ENCODE results near the gene FCHSD2.
"Not testable (repeated sequence)": the region's sequence is repeated elsewhere in the genome, so short reads cannot be mapped to it uniquely, and the experiment has no call there.

FCHSD2 gene

GRCh38 chr11:72813740-72814285, 328.3 kb downstream of the FCHSD2 start:
- no peak for DNase-seq

- DNase-seq: no peak
Observed at GRCh38 chr11:72812967-72813739, 329.0 kb downstream of the FCHSD2 start.

- DNase-seq: no peak
Observed at GRCh38 chr11:72812604-72812966, 329.5 kb downstream of the FCHSD2 start.

GRCh38 chr11:72811686-72812085, 330.4 kb downstream of the FCHSD2 start:
- DNase-seq: not testable (repeated sequence)

DNA sequence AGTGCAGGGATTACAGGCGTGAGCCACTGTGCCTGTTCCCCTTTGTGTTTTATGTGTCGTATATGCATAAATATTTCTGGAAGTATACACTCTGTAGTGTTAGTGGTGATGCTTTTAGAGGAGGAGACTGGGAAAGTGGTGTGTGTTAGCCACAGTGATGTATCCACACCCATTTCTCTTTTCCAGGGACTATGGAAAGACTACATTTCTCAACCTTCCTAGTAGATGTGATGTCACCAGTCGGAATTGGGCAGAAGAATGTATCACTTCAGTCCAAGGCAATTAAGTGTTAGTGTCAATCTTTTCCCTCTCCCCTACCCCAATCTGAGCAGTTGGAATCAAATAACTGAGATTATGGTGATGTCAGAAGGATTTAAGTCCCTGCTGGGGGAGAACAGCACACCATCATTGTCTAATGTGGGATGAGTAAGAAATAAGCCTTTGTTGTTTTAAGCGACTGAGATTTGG, 333.8 kb downstream of the FCHSD2 start:
- no peak for DNase-seq

DNA sequence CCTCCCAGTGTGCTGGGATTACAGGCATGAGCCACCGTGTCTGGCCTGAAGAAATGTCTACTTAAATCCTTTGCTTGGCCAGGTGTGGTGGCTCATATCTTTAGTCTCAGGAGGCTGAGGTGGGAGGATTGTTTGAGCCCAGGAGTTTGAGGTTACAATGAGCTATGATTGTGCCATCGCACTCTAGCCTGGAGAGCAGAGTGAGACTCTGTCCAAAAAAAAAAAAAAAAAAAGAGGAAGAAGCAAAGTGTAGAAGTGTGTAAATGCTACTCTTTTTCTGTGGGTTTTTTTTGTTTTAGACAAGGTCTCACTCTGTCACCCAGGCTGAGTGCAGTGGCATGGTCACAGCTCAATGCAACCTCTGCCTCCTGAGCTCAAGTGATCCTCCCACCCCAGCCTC, 334.3 kb downstream of the FCHSD2 start:
- DNase-seq: peak; percentile 46

GRCh38 chr11:72807021-72807693, 335.0 kb downstream of the FCHSD2 start:
- peak; percentile 83 for DNase-seq

- DNase-seq: not testable (repeated sequence)
Observed at GRCh38 chr11:72806378-72806777, 335.7 kb downstream of the FCHSD2 start.

GRCh38 chr11:72805216-72805615, 336.9 kb downstream of the FCHSD2 start:
- DNase-seq: peak; percentile 26

GRCh38 chr11:72802822-72803221, 339.3 kb downstream of the FCHSD2 start:
- no peak for DNase-seq

GRCh38 chr11:72799441-72799840, 342.7 kb downstream of the FCHSD2 start:
- no peak for DNase-seq

DNA sequence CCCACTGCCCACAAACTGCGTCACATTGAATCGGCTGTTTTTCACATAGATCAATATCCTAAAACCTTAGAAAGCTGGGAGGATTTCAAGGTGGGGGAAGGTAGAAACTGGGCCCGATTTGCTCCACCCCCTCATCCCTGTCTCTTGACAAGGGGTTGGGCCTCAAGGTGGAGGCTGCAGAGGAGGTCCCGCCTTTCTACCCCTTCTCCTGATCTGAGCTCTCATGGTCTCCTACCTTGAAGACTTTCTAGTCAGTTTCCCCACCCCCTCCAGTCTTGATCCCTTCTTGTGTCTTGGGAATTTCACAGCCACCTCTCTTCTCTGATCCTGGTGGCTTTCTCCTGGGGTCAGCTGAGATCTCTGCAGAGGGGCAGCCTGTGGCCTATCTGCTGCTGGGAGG, 343.8 kb downstream of the FCHSD2 start:
- no peak for DNase-seq

DNA sequence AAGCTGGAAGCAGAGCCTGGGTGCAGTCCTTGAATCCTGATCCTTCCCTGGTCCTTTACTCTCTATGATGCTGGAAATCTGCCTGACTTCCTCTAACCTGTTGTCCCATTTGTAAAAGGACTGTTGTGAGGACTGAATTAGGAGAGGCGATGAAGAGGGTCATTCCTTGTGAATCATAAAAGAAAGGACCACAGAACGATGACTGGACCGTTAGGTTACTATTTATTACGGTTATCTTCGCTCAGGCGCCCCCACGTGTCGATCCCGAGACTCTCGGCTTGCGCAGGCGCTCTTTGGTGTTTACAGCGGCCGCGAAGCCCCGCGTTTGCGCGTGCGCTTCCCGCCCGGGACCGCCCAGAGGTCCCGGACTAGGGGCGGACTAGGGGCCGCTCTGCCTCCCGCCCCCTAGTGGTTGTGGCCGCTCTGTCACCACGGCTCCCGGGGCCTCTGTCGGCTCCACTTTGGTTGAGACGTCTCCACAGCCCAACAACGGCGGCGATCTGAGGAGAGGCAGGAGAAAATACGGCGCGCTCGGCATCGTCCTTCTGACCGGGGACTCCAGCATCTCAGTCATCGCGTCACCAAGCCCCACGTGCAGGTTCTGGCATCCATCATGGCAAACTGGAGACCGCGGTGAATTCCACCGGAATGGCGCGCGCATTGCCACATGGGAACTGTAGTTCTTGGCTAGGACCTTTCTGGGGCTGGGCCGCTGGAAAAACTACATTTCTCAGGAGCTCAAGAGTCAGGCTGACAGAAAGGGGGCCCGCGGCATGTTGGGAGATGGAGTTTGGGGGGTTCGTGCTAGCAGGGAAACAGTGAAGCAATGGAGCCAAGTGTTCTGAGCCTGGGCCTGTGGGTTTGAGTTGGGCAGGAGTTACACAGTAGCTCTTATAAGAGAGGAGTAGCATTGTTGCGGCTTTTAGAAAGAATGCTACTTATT, 348.4 kb downstream of the FCHSD2 start, which contains the start of gene STARD10:
TSS of gene STARD10 (minus strand) at position 623 of the 943 bp plus-strand sequence. CDS start 12,866 bp downstream, outside the sequence.
- DNase-seq: peak; percentile 39

DNA sequence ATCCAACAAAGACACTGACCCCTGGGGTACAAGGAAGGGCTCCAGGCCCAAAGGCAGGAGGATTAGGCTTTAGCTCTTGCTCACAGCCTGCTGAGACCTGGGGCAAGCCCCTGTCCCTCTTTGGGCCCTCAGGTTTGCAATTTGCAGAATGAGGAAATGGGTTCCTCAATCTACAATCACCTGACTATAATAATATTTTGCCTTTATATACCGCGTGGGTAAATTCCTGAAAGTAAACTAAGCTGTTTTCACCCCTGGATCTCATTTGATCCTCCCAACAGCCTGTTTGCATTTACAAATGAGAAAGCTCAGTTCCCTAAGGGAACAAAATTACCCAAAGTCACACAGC, 349.1 kb downstream of the FCHSD2 start:
- DNase-seq: no peak

DNA sequence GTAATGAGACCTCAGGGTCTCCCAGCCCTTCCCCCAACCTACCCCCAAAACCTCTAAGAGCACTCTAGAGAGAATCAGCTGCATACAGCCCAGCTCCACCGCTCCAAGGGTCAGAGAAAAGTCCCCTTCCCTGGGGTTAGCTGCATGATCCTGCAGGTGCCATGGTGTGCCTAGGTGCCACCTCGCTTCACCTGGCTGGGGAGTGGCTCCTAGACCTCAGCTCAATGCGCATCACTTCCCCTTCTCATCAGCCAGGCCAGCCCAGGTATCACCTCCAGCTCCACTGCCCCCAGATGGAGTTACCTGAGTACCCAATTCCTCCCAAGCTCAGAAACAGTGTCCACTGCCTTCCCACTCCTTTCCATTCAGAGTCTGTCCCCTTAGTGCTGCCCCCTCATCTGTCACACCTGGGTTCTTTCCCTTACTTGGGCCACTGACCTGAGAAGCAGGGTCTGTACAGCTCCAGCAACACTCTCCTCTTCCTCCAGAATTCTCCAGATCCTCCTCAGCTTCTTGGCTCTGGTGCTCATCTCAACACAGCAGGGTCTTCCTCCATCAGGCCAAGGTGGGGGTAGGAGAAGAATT, 349.6 kb downstream of the FCHSD2 start:
- no peak for DNase-seq

DNA sequence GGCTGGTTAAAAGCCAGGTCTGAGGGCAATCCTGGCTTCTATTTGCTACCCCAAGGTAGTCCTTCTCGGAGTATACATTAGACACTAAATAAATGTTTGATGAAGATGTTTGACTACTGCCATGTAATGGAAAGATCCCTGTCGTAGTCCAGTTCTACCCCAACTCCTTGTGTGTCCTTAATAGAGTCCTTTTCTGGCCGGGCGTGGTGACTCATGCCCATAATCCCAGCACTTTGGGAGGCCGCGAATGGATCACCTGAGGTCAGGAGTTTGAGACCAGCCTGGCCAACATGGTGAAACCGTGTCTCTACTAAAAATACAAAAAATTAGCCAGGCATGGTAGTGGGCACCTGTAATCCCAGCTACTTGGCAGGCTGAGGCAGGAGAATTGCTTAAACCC, 350.9 kb downstream of the FCHSD2 start:
- DNase-seq: not testable (repeated sequence)

DNA sequence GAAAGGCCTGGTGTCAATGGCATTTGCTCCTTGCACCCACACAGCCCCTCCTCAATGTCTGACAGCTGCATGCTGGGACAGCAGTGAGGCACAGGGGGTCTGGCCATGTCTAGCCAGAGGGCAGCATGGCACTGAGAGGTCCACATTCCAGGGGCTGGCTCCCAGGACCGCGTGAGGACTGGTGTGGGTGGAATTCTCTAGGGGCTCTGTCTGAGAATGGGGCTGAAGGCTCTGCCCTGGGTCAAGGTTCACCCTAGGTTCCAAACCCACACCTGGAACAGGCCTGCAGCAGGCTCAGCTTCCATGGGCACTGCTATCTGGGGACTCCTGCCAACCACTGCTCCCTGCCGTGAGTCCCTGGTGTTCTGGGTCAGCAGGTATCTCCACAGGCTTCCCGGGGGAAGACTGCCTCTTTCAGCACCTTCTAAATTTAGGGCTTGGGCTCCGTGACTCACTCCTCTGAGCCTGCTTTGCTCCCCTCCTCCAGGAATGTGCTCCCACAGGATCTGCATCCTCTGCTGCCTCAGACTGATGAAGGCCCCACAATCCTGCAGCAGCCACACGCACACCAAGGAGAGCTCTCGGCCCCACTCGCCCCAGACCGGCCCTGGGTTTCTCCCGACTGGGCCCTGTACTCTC, 352.5 kb downstream of the FCHSD2 start:
- DNase-seq: no peak

GRCh38 chr11:72788241-72788640, 353.9 kb downstream of the FCHSD2 start:
- DNase-seq: no peak

DNA sequence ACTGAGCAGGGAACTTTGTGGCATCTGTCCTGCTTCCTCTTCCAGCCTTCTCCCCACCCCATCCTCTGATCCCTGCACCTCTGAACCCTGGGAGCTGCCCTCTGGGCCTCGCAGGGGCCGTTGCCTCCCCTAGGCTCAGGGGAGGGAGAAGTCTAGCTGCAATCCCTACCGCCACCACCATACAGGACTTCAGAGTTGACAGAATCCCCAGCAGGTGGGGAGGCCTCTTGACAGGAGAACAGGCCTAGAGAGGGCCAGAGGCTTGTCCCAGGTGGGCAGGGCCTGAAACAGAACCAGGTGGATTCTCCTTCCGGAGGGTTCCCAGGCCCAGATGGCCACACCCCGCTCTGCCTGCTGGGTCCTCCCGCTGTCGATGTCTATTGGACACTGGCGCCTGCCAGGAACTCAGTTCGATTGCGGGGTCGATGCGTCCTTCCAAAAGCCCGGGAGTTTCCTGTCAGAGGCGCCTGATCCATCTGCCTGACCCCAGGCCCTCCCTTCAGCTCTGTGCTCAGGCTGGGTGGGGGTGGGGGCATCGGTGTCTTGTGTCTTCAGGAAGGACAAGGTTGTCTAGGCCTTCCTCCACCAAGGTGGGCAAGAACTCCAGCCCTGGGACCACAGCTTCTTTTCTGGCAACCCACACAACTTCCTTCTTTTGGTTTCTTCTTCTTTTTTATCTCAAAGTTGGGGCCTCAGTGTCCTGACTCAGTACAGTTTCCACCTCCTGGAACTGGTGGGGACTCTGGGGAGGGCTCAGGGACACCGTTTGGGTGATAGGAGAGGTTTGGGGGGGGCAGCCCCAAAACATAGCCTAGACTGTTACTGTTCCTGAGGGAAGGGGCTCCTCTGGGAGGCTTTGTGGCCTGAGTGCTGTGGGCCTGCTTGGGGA, 354.7 kb downstream of the FCHSD2 start:
- DNase-seq: no peak
